Pancreas (tissue), 10 donors: Measurements from ENCODE around the gene FGF7. TPM values are rescaled to one million over a fixed set of nuclear protein-coding genes. Genes with fewer than 3 reads are reported as not detected.
A peak's percentile ranks its signal among the peaks of the same experiment; 100 is the strongest.

Source experiments
- ATAC-seq, 4 donors: fragments of 200-7000 bp; cut with Tn5 transposase; one replicate each; pipeline versions ENCODE4 v1.8.0 to v1.9.1; 2020; ENCODE audit warnings: mild to moderate bottlenecking in 4 of 4, moderate library complexity in 4 of 4
- DNase-seq, 6 donors: peaks; one replicate each; pipeline ENCODE4 v3.0.0-alpha.2; 2020
- FAIRE-seq: peaks from 2 replicates; lab custom pipeline; 2012; peaks lifted over from hg19 to GRCh38; lab: Jason Lieb, UNC
- H3K27ac ChIP-seq, 4 donors: fragments of 200-600 bp; sonication (generic); 1 replicate in 3 of 4; 2 replicates in 1 of 4; pipeline versions ENCODE4 v1.5.0 to v1.8.0; 2020
- H3K27me3 ChIP-seq, 4 donors: fragments of 200-600 bp; one replicate each; pipeline ENCODE4 v1.8.0; 2021
- H3K36me3 ChIP-seq, 3 donors: fragments of 200-600 bp; sonication (generic) in 1 of 3; one replicate each; pipeline versions ENCODE4 v1.5.0 to v1.8.0; 2020 to 2021
- H3K4me1 ChIP-seq, 3 donors: fragments of 200-600 bp; one replicate each; pipeline ENCODE4 v1.8.0; 2021
- H3K4me3 ChIP-seq, 4 donors: fragments of 200-600 bp; sonication (generic) in 2 of 4; one replicate each; pipeline versions ENCODE4 v1.5.0 to v1.8.0; 2020 to 2021
- H3K9me3 ChIP-seq, 4 donors: fragments of 200-600 bp; one replicate each; pipeline ENCODE4 v1.8.0; 2021
- WGBS, 2 donors: extraction: QIAGEN DNeasy Blood & Tissue Kit; methylation state at CpG; one replicate each; pipeline ENCODE4 v1.1.7; 2013; 5-methylcytosine and 5-hydroxymethylcytosine counted together
- intact Hi-C, 3 donors: fragments of 100-400 bp; cut with DNase I; formaldehyde crosslinking; loops; one replicate each; pipeline versions ENCODE4 v1.11.1 to v1.14.2; 2022
- polyA plus RNA-seq, 2 donors: library from polyadenylated mRNA; stranded (reverse); fragments of 200-250 nt; gene quantifications; one replicate each; pipeline ENCODE4 v1.2.3, GENCODE V29; 2013
- total RNA-seq, 6 donors: library from RNA; stranded (reverse); fragmentation: NEBNext Ultra II Directional in 4 of 6; extraction: Animal tissue kit (Norgen Biotek cat#: 25700) in 4 of 6; gene quantifications; one replicate each; pipeline versions ENCODE4 v1.2.1 to v1.2.4, GENCODE V29; 2021 to 2023
- TF ChIP-seq, protein P1 (sequence below), 4 donors: fragments of 200-600 bp; sonication (generic) in 3 of 4; IDR thresholded peaks; one replicate each; pipeline versions ENCODE4 v1.5.0 to v1.8.0; 2021; ENCODE audit warnings: antibody characterized with exemption in 4 of 4
- donor health status: healthy with polysubstance abuse.
- donor health status: DM: no; HTN: no; CAD: no; lungs with moderate emphysema.
- donor health status: DM: no; HTN: no; CAD: no.
- donor health status: control.
- donor health status: control.
- donor health status: Bipolar disorder and iron deficiency.
- donor health status: DM: yes; HTN: yes; CAD: no.
- donor health status: DM: no; HTN: no; CAD: no.
- donor health status: DM: no; HTN: no; CAD: no.
- donor health status: DM: yes; HTN: yes; CAD: no.

FGF7 gene
- total and polyA plus RNA-seq, 8 donors = 1.2 to 14.4 (median 4.9) TPM

GRCh38 chr15:49415149-49415548 is 7.9 kb upstream of the FGF7 start:
- Histone ChIP-seq H3K9me3 (no peaks in the 10 kb centered on the region), H3K4me1 (no peaks in the 10 kb centered on the region), H3K27ac (no peak overlapping the region), H3K4me3 (no peak overlapping the region), H3K36me3 (no peaks in the 10 kb centered on the region), H3K27me3 (no peaks in the 10 kb centered on the region)
- intact Hi-C loops = no loop called here
- DNase-seq (no peak), FAIRE-seq (no peak), ATAC-seq (no peak)
- TF ChIP-seq, protein P1, sequence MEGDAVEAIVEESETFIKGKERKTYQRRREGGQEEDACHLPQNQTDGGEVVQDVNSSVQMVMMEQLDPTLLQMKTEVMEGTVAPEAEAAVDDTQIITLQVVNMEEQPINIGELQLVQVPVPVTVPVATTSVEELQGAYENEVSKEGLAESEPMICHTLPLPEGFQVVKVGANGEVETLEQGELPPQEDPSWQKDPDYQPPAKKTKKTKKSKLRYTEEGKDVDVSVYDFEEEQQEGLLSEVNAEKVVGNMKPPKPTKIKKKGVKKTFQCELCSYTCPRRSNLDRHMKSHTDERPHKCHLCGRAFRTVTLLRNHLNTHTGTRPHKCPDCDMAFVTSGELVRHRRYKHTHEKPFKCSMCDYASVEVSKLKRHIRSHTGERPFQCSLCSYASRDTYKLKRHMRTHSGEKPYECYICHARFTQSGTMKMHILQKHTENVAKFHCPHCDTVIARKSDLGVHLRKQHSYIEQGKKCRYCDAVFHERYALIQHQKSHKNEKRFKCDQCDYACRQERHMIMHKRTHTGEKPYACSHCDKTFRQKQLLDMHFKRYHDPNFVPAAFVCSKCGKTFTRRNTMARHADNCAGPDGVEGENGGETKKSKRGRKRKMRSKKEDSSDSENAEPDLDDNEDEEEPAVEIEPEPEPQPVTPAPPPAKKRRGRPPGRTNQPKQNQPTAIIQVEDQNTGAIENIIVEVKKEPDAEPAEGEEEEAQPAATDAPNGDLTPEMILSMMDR (IDR thresholded peaks at IDR 0.05) = no peak

- DNase-seq = no peak
- 91 to 97% methylated on average over 1 of the region's 1 CpG for WGBS, 2 donors
- no peaks in the 10 kb centered on the region for H3K9me3 ChIP-seq
- no peaks in the 10 kb centered on the region for H3K27me3 ChIP-seq
- no peak overlapping the region for H3K27ac ChIP-seq
- TF ChIP-seq, protein P1 (IDR thresholded peaks at IDR 0.05) = no peak
- FAIRE-seq = no peak
- H3K4me3 ChIP-seq = no peak overlapping the region
- H3K4me1 ChIP-seq = no peaks in the 10 kb centered on the region
- intact Hi-C loops = no loop called here
- H3K36me3 ChIP-seq = no peaks in the 10 kb centered on the region
- ATAC-seq = no peak
These were observed 7.4 kb upstream of the FGF7 start for GRCh38 chr15:49415638-49416037.

- H3K9me3 ChIP-seq = no peaks in the 10 kb centered on the region
- intact Hi-C loops = no loop called here
- H3K27me3 ChIP-seq = no peaks in the 10 kb centered on the region
- no peaks in the 10 kb centered on the region for H3K4me1 ChIP-seq
- 72 to 81% methylated on average over 1 of the region's 1 CpG for WGBS, 2 donors
- no peak overlapping the region for H3K4me3 ChIP-seq
- H3K27ac ChIP-seq = no peak overlapping the region
- H3K36me3 ChIP-seq = no peaks in the 10 kb centered on the region
- FAIRE-seq (no peak), DNase-seq (no peak), ATAC-seq (no peak)
- TF ChIP-seq, protein P1 (IDR thresholded peaks at IDR 0.05) = no peak
These were observed 4.2 kb upstream of the FGF7 start for GRCh38 chr15:49418811-49419210.

GRCh38 chr15:49421991-49422390 is 1.1 kb upstream of the FGF7 start:
- Histone ChIP-seq H3K4me3 (peak overlapping the region in 1 of 4 donors; percentile 22), H3K36me3 (no peaks in the 10 kb centered on the region), H3K27me3 (no peaks in the 10 kb centered on the region), H3K4me1 (no peaks in the 10 kb centered on the region), H3K9me3 (no peaks in the 10 kb centered on the region), H3K27ac (no peak overlapping the region)
- 21 to 25% methylated on average over 9 of the region's 9 CpGs for WGBS, 2 donors
- TF ChIP-seq, protein P1 (IDR thresholded peaks at IDR 0.05) = peak in 3 of 4 donors; percentile 43 to 63 (median 57)
- intact Hi-C loops = no loop called here
- DNase-seq = peak in 5 of 6 donors; percentile 13 to 65 (median 29)
- ATAC-seq = peak; percentile 77 to 94 (median 88)
- no peak for FAIRE-seq

GRCh38 chr15:49423901-49424550 is 984 bp downstream of the FGF7 start:
- ATAC-seq (peak in 1 of 4 donors; percentile 22), DNase-seq (no peak), FAIRE-seq (peak; percentile 29)
- H3K27me3 ChIP-seq = no peaks in the 10 kb centered on the region
- TF ChIP-seq, protein P1 (IDR thresholded peaks at IDR 0.05) = no peak
- peak overlapping the region in 1 of 4 donors; percentile 2 for H3K4me3 ChIP-seq
- H3K4me1 ChIP-seq = no peaks in the 10 kb centered on the region
- WGBS, 2 donors = 48 to 54% methylated on average over 6 of the region's 6 CpGs
- intact Hi-C loops = no loop called here
- no peaks in the 10 kb centered on the region for H3K36me3 ChIP-seq
- H3K27ac ChIP-seq = no peak overlapping the region
- H3K9me3 ChIP-seq = no peaks in the 10 kb centered on the region
